Left ventricle myocardium inferior (tissue), 1 donor: ENCODE results near the gene SLC50A1. TPM values are rescaled to one million over a fixed set of nuclear protein-coding genes. Genes with fewer than 3 reads are reported as not detected.
"Not testable (repeated sequence)": the region's sequence is repeated elsewhere in the genome, so short reads cannot be mapped to it uniquely, and the experiment has no call there.

Experiments used
- DNase-seq: peaks from one replicate; pipeline ENCODE4 v3.0.0-alpha.2; 2020
- H3K27ac ChIP-seq: fragments of 200-600 bp; replicated peaks from 2 replicates; pipeline ENCODE4 v1.8.0; 2021
- H3K27me3 ChIP-seq: fragments of 200-600 bp; 2 replicates; pipeline ENCODE4 v1.8.0; 2021; ENCODE audit warnings: low read depth
- H3K36me3 ChIP-seq: fragments of 200-600 bp; 2 replicates; pipeline ENCODE4 v1.8.0; 2021
- H3K4me1 ChIP-seq: fragments of 200-600 bp; 2 replicates; pipeline ENCODE4 v1.8.0; 2021
- H3K4me3 ChIP-seq: fragments of 200-600 bp; 2 replicates; pipeline ENCODE4 v1.8.0; 2021; ENCODE audit warnings: mild to moderate bottlenecking, moderate library complexity
- H3K9me3 ChIP-seq: fragments of 200-600 bp; replicated peaks from 2 replicates; pipeline ENCODE4 v1.8.0; 2021
- CTCF ChIP-seq: fragments of 200-600 bp; IDR thresholded peaks from 2 replicates; pipeline ENCODE4 v1.8.0; 2021; ENCODE audit warnings: antibody characterized with exemption, mild to moderate bottlenecking, borderline replicate concordance
- intact Hi-C: fragments of 100-400 bp; cut with micrococcal nuclease; formaldehyde crosslinking; loops from one replicate; pipeline ENCODE4 v1.11.0; 2022
- total RNA-seq: library from RNA; stranded (reverse); fragmentation: NEBNext Ultra II Directional; extraction: Animal tissue kit (Norgen Biotek cat#: 25700); gene quantifications from one replicate; pipeline ENCODE4 v1.2.1, GENCODE V29; 2021
- donor health status: DM: no; HTN: yes; CAD: no; lungs with severe emphysema.

Gene SLC50A1
- total RNA-seq, 1 donor from 2014 or later: 8.2 TPM

- Histone ChIP-seq H3K4me1 (no peaks in the 10 kb centered on the region), H3K4me3 (no peak overlapping the region), H3K27ac (no peak overlapping the region), H3K9me3 (no peaks in the 10 kb centered on the region), H3K27me3 (no peaks in the 10 kb centered on the region), H3K36me3 (no peaks in the 10 kb centered on the region)
- intact Hi-C loops: no loop called here
- no peak for TF ChIP-seq CTCF
- DNase-seq: no peak
Measured at GRCh38 chr1:155117610-155118009, 18.0 kb upstream of the SLC50A1 start.

GRCh38 chr1:155118090-155118489, 17.6 kb upstream of the SLC50A1 start:
- H3K4me3 ChIP-seq, H3K36me3 ChIP-seq, H3K27ac ChIP-seq, DNase-seq, H3K4me1 ChIP-seq, H3K27me3 ChIP-seq, H3K9me3 ChIP-seq, intact Hi-C loops: not testable (repeated sequence)

DNA sequence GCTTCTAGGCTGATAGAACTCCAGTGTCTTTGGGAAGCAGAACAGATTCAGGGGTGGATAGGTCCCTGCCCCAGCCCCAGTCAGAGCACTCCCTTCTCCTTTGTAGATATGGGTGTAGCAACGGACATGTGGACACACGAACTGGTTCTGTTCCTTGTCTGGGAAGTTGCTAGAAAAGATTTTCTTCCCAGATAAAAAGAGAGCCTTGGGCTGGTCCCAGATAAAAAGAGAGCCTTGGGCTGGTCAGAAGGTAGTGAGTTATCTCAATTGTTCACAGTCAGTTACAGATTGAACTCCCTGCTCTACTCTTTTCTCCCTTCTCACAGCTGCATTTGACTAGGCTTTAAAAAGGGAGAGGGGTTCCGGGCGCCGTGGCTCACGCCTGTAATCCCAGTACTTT, 15.4 kb upstream of the SLC50A1 start:
- Histone ChIP-seq H3K9me3 (no peaks in the 10 kb centered on the region), H3K27me3 (no peaks in the 10 kb centered on the region), H3K36me3 (no peaks in the 10 kb centered on the region), H3K27ac (no peak overlapping the region), H3K4me3 (no peak overlapping the region), H3K4me1 (peaks cover 13% of the 10 kb centered on the region)
- no peak for TF ChIP-seq CTCF
- no peak for DNase-seq
- intact Hi-C loops: no loop called here

DNA sequence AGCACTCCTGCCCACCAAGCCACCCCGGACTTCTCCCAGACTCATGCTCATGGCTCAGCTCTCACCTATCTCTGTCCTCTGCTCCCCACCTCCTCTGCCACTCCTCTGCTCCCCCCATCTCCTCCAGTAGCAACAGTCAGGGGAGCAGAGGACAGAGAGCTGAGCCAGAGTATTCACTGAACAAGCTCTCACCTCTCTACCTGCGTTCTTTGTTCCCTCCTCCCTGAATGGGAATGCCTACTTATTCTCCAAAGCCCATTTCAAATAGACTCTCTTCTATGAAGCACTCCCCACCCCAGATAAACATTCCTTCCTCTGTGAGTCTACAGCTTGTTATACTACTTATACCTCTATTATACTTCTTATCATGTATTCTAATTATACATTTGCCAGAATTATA, 14.4 kb upstream of the SLC50A1 start:
- intact Hi-C loops: no loop called here
- Histone ChIP-seq H3K27ac (no peak overlapping the region), H3K36me3 (no peaks in the 10 kb centered on the region), H3K4me3 (no peak overlapping the region), H3K4me1 (peaks cover 23% of the 10 kb centered on the region), H3K27me3 (no peaks in the 10 kb centered on the region), H3K9me3 (no peaks in the 10 kb centered on the region)
- TF ChIP-seq CTCF: no peak
- DNase-seq: no peak

- Histone ChIP-seq H3K27me3 (no peaks in the 10 kb centered on the region), H3K4me1 (peaks cover 34% of the 10 kb centered on the region), H3K36me3 (no peaks in the 10 kb centered on the region), H3K4me3 (no peak overlapping the region), H3K27ac (no peak overlapping the region), H3K9me3 (no peaks in the 10 kb centered on the region)
- intact Hi-C loops: no loop called here
- no peak for DNase-seq
- TF ChIP-seq CTCF: no peak
Measured at GRCh38 chr1:155122308-155122707, 13.3 kb upstream of the SLC50A1 start.

DNA sequence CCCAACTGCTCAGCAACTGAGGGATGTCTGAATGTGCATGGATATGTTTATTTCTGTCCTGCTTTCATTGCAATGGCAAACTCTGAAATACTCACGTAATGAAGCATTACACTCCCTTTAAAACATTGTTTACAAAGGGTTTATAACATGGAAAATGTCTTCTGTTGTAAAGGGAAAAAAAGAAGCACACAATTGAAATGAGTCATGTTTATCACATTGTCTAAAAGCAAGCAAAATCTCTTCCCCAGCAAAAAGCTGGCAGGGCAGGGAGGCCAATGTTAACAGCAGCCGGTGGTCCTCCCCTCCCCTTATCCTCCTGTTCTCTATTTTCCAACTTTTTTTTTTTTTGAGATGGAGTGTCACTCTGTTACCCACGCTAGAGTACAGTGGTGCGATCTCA, 11.9 kb upstream of the SLC50A1 start:
- peak overlapping the region; percentile 62 for H3K27ac ChIP-seq

More for the DNA sequence above, 11.9 kb upstream of the SLC50A1 start:
- Histone ChIP-seq H3K4me1 (peaks cover 48% of the 10 kb centered on the region), H3K9me3 (no peaks in the 10 kb centered on the region), H3K27me3 (no peaks in the 10 kb centered on the region), H3K36me3 (no peaks in the 10 kb centered on the region), H3K4me3 (no peak overlapping the region)
- no peak for TF ChIP-seq CTCF
- intact Hi-C loops: no loop called here
- DNase-seq: no peak
